ENCODE measurements around the gene TRPV3.

DNA sequence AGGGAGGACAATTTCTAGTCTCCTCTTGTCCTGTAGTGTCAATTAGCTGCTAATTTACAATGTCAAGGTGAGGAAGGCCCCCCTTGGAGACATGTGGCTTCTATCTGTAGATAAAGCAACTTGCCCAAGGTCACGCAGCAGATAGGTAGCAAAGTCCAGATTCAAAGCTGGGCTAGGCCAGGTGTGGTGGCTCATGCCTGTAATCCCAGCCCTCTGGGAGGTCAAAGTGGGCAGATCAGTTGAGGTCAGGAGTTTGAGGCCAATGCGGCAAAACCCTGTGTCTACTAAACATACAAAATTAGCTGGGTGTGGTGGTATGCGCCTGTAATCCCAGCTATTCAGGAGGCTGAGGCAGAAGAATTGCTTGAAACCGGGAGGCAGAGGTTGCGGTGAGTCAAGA, 11.1 kb downstream of the TRPV3 start:
- TF ChIP-seq, protein P1, sequence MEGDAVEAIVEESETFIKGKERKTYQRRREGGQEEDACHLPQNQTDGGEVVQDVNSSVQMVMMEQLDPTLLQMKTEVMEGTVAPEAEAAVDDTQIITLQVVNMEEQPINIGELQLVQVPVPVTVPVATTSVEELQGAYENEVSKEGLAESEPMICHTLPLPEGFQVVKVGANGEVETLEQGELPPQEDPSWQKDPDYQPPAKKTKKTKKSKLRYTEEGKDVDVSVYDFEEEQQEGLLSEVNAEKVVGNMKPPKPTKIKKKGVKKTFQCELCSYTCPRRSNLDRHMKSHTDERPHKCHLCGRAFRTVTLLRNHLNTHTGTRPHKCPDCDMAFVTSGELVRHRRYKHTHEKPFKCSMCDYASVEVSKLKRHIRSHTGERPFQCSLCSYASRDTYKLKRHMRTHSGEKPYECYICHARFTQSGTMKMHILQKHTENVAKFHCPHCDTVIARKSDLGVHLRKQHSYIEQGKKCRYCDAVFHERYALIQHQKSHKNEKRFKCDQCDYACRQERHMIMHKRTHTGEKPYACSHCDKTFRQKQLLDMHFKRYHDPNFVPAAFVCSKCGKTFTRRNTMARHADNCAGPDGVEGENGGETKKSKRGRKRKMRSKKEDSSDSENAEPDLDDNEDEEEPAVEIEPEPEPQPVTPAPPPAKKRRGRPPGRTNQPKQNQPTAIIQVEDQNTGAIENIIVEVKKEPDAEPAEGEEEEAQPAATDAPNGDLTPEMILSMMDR (IDR thresholded peaks at IDR 0.05; ENCODE audit: borderline replicate concordance, extremely low read depth, low read length, poor library complexity, severe bottlenecking), result no peak
- no peak for TF ChIP-seq EZH2 (IDR thresholded peaks at IDR 0.05; ENCODE audit: borderline replicate concordance, low read depth, low read length, severe bottlenecking)

Data from DND-41 (cell line).